HG02885 (cell line): ENCODE results near the gene MOCS2.

ENCODE experiments used
- ATAC-seq: cut with Tn5 transposase; IDR thresholded peaks from one replicate; pipeline ENCODE4 v1.9.1; 2021; ENCODE audit warnings: mild to moderate bottlenecking; ENCODE audit not compliant: unreplicated experiment, poor library complexity

Gene MOCS2

DNA sequence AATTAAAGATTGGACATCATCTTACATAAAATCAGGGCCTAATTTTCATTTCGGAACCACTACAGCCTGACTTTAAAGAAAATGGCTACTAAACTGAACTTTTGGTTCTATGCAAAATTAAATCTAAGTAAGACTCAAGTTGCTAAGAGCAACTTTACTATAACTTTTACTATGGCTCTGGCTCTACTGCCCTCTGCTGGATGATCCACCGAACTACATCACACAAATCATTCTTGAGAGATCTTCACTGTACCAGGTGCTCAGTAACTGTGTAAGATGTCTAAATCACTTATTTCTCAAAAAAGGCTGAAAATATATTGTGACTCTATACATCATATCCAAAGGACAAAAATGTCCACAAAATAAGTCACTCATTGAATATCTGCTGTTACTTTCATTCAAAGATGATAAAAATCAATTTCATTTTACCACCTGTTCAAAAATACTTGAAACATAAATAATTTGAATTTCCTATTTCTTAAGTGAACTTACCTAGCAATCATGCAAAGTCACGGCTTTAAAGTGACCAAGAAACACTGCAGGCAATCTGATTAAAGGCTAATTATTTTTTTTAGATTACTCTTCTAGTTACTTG is 13.5 kb downstream of the MOCS2 start:
- ATAC-seq: peak; percentile 84

GRCh38 chr5:53095217-53095616 is 14.3 kb downstream of the MOCS2 start:
- ATAC-seq: no peak

- no peak for ATAC-seq
Observed at GRCh38 chr5:53092242-53092641, 17.3 kb downstream of the MOCS2 start.

DNA sequence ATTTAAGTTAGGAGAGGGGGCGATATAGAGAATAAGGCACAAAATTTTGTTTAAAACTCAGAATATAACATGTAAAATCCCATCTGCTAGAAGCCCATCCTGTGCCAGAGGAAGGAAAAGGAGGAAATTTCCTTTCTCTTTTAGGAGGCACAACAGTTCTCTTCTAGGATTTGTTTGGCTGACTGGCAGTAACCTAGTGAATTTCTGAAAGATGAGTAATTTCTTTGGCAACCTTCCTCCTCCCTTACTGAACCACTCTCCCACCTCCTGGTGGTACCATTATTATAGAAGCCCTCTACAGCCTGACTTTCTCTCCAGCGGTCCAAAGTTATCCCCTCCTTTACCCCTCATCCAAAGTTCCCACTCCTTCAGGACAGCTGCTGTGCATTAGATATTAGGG is 18.3 kb downstream of the MOCS2 start:
- no peak for ATAC-seq

- ATAC-seq: no peak
Observed at GRCh38 chr5:53090229-53090628, 19.3 kb downstream of the MOCS2 start.

- peak; percentile 88 for ATAC-seq
Observed at GRCh38 chr5:53089481-53089991, 20.0 kb downstream of the MOCS2 start.

DNA sequence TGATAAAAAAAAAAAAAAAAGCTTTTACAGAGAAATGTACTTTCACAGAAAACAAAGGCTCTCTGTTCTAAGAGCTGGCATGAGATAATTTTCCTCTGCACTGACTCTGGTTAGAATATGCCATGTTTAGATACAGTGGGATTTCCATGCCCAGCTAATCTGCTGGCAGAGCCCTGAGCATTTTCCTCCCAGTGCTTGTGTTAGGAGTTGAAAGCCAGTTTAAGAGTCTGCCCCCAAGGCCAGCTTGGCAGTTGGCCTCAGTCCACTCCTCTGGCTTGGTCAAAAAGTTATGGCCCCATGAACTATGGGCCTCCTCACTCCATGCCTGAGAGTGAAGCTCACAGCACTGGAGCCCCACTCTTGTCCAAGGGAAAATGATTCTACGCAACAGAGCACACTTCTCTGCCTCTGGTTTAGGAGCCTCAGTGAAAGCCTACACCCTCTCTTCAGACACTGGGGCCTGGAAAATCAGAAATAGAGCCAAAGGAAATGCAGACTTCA is 21.9 kb downstream of the MOCS2 start:
- no peak for ATAC-seq

DNA sequence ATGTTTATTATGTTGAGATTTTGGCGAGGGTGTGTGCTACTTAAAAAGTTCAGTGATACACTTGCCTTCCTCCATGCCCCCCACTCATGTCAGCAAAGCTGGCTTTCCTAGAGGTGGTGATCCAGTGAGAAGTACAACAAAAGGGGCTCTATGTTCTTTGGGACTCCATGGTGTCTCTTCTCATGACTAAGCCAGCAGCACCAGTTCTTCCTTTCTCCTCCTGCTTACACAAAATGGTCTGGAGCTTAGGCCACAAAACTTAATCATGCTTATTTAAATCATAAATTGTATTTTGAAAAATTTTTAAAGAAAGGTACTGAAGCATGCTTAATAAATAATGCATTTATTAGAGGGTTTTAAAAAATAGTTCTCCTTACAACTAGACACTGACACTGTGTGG is 22.4 kb downstream of the MOCS2 start:
- no peak for ATAC-seq

DNA sequence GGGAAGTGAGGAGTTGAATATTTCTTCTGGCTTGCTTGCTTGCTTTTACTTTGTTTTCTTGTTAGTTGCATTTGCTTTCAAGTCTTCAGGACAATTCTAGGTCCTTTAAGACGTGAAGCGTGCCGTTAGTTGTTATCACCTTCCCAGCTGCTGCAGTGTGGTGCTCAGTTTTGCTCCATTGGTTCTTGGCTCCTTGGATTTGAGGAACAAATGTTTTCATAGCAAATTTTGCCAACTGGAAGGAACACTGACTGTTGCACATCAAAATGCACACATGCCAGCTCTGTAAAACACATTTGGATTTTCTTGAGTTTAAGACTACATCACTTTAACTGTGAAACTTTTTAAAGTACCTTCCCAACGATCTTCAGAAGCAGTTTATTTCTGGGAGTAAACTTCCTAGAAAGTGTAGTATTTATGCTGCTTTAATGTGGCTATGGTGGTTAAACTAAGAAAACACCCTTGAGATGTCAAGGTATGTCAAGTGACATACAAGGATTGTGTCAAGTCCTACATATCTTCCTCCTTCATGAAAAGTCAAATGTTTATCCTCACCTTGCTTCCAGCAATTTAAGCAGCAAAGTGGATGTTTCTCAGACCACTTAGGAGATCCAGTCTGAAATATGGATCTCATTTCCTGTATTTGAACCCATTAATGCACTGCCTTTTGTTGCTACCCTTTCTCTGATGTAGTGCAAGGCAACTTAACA is 24.9 kb downstream of the MOCS2 start:
- no peak for ATAC-seq

DNA sequence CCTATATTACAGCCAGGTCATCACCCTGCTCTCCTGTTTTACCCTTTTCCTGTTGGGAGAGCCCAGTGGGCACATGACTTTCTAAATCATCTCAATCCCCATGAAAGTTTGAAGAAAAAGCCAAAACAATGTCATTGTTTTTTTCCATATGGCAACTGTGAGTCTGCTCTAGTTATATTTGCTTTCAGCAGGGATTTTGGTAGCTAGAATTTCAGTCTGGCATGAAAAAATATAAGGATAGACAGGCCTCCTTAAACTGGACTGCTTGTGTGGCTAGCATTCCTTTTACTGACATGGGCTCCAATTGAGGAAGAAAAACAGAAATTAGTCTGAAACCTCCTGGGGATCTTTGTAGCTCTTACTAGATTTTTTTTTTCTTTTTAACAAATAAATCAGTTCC is 25.6 kb downstream of the MOCS2 start:
- ATAC-seq: no peak

DNA sequence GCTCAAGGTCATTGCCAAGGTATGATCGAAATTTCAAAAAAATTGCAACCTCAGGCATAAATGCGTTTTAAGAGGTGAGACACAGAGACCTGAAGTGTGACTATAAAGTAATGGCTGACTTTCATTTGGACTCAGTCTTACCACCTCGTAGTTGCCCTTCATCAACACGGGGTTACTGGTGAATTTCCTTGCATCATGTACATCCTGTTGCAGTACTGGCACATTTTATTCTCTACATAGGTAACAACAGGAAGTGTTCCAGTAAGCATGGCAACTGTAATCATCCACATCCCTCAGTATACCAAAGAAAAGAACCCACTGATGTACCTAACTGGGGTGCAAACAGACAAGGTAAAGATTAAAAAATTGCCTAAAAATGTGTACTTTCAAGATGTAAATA is 29.3 kb downstream of the MOCS2 start:
- no peak for ATAC-seq

DNA sequence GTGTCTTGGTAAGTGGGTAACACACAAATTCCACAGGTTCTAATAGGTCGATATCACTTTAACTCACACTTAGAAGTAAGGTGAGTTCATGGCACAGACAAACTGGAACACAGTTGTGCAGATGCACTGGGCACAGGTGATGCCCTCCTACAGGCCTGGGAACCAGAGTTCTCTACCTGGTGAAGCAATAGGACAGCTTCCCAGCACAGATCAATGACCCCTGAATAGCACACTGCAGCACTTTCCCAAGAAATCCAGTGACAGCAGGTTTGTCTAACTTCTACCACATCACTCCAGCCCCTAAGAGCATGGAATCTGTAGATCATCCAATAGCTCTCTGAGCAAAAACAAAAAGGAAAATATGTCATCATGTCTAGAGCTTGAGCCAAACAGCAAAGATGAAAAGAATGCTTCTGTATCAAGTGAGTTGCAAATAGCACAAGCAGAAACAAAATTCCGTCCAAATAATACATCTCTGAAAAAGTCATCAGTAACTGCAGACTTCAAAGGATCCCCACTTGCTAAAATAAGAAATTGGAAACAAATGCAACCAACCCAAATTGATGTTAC is 33.5 kb downstream of the MOCS2 start:
- no peak for ATAC-seq

- ATAC-seq: no peak
Observed at GRCh38 chr5:53073348-53073747, 36.2 kb downstream of the MOCS2 start.

DNA sequence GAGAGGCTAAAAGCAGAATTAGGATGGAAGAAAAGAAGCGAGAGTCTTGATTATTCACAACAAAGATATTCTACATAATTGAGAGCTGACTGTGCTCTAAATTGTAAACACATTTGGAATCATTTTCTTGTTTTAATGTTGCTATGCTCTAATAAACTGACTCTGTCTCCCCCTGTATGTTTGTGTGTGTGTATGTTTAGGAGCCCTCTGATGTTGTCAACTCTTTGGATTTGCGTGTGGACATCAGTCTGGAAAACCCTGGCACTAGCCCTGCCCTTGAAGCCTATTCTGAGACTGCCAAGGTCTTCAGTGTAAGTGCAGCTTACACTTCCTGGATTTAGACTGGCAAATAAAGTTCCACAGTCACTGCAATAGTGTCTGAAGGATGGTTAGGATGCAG is 37.8 kb downstream of the MOCS2 start:
- ATAC-seq: no peak

- ATAC-seq: no peak
Observed at GRCh38 chr5:53071298-53071697, 38.3 kb downstream of the MOCS2 start.

DNA sequence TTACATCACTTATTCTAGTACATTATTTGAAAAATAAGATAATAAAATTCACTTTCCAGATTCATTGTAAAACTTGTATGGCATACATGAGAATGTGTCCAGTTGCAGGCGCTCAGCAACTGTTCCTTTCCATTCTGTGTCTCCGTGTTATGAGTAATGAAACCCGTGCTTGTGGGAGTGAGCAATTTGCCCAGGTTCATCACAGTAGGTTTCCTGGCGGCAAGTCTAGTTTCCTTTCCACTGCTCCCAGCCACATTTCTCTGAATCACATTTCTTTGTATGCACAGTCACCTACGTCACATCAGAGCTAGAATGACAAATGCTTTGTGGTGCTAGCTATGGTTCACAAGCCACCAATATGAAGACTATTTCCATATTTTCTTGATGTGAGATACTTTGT is 39.9 kb downstream of the MOCS2 start:
- ATAC-seq: no peak

DNA sequence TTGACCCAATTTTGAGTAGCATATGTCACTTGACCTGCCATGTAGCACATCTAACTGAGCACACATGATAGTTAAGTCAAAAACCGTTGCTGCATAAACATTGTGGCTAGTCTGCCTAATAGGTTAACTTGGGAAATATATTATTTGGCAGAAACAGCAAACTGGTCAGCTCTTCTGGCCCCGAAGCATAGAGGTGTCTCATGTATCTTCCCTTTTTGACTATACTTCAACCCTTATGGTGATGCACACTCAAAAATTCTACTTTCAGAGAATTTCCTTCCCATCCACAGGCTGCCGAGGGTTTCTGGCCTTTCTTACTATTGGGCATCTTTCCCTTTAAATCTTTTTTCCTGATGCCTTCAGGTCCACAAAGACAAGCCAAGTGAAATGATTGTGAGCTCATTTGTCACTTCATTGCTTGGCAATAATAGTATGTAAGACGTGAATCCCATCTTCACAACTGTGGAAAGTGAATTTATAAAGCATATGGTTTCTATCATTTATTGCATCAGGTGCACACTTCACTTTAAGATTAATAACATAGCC is 41.2 kb downstream of the MOCS2 start:
- ATAC-seq: no peak

DNA sequence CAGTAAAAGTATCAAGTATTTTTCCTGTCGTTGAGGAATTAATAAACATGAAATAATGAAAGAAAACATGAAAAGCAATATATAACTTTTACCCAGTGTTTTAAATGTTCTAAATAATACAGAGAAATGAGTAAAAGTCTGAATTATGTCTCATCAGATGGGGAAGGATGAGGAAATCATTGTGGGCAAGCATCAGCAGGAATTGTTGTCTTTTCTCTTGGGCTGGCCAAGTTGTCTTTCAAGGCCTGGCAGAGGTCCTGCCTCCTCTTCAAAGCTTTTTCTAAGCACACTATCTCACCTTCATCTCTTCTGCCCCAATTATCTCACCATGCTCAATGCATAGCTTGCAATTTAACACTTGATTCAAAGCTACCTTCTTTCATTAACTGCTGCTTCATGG is 41.9 kb downstream of the MOCS2 start:
- ATAC-seq: no peak

DNA sequence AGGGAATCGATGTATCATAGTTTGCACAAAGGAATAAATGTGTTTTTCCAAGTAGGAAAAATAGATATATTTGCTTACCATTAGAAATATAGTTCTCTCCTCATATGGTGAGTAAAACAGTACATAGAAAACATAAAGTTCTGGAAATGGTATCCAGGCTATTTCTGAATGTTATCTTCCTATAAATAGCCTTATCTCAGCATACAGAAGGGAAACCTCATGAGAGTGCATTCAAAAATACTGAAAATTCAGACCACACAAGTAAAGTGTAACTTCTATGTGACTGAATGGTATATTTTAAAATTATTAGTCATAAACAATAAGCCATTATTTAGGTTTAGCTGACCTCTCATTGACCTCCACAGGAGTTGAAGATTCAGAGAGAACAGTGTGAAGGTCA is 43.5 kb downstream of the MOCS2 start:
- no peak for ATAC-seq

DNA sequence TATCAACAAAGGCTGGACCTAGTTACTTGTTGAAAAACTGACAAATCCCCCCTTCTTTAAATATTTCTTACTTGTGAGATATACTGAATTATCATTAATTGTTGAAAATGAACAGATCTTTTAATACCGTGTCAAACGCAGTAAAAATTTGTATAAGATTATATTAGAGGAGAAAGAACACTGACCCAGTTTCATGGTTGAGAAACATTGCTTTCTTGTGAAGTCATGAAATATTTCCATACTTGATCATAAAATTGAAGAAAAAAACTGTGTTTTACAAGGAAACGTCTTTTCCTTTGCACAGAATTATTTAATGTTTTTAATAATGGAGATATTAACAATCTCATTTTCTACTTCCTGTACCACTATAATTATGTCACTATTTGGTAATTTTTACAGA is 45.8 kb downstream of the MOCS2 start:
- no peak for ATAC-seq

- no peak for ATAC-seq
Observed at GRCh38 chr5:53063176-53063575, 46.4 kb downstream of the MOCS2 start.
